ENCODE data around the gene PCSK4. TPM values are rescaled to one million over a fixed set of nuclear protein-coding genes. Genes with fewer than 3 reads are reported as not detected.
"Not testable (repeated sequence)": the region's sequence is repeated elsewhere in the genome, so short reads cannot be mapped to it uniquely, and the experiment has no call there.

The PCSK4 gene
- polyA plus RNA-seq, 1 donor (not counting 4 experiments of a cell fraction or from before 2014, with no cell fraction given), result 0.25 TPM

DNA sequence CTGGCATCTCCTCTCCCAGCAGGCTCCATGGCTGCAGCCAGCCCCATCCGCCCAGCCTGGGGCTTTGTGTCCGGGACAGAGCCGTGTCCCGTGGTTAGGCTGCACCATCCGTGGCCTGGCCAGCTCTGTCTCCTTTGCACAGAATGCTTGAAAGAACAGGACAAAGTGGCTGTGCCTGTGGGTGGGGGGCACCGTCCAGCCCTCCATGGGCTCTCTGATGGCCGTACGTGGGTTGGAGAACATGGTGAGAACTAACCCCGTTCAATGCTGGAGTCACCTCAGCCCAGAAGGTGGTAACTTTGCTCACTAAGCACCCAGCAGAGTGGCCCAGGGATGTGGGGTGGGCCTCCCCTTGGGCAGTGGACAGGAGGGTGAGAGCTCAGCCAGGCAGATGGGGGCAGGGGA is 49.1 kb downstream of the PCSK4 start:
- peaks cover 26 to 31% of the 10 kb centered on the region in 2 experiments for H3K36me3 ChIP-seq (ENCODE audit: control insufficient read depth in 2 of 2, extremely low read depth in 1 of 2, insufficient read depth in 2 of 2, low read length in 2 of 2)
- H3K4me3 ChIP-seq (ENCODE audit: control insufficient read depth in 2 of 3, extremely low read depth in 1 of 3, insufficient read depth in 2 of 3, low read depth in 1 of 3, low read length in 3 of 3), result no peak overlapping the region
- DNase-seq (ENCODE audit: low read depth, low spot score), result no peak
- no peak overlapping the region for H2AFZ ChIP-seq (ENCODE audit: control insufficient read depth, low read length)
- no peak overlapping the region for H3K27ac ChIP-seq (ENCODE audit: control insufficient read depth, insufficient read depth, low read length)
- H3K79me2 ChIP-seq (ENCODE audit: control insufficient read depth, insufficient read depth, low read length), result peaks cover 38% of the 10 kb centered on the region
- H3K4me1 ChIP-seq (ENCODE audit: control insufficient read depth, extremely low read depth, insufficient read depth, low read length), result peaks cover 18% of the 10 kb centered on the region
- H3K9me1 ChIP-seq (ENCODE audit: control insufficient read depth, extremely low read depth, insufficient read depth, low read length), result peaks cover 3% of the 10 kb centered on the region
- H3K9me3 ChIP-seq (ENCODE audit: control insufficient read depth, low read depth, low read length), result no peaks in the 10 kb centered on the region
- H3K27me3 ChIP-seq (ENCODE audit: control insufficient read depth, extremely low read depth, insufficient read depth, low read length), result peaks cover 5% of the 10 kb centered on the region
- H3K9ac ChIP-seq (ENCODE audit: control insufficient read depth, extremely low read depth, insufficient read depth, low read length), result no peak overlapping the region
- peaks cover 25% of the 10 kb centered on the region for H4K20me1 ChIP-seq (ENCODE audit: control insufficient read depth, extremely low read depth, insufficient read depth, low read length)
- peak overlapping the region; percentile 10 for H3K4me2 ChIP-seq (ENCODE audit: control insufficient read depth, extremely low read depth, insufficient read depth, low read depth, low read length)
- TF ChIP-seq, protein P1, sequence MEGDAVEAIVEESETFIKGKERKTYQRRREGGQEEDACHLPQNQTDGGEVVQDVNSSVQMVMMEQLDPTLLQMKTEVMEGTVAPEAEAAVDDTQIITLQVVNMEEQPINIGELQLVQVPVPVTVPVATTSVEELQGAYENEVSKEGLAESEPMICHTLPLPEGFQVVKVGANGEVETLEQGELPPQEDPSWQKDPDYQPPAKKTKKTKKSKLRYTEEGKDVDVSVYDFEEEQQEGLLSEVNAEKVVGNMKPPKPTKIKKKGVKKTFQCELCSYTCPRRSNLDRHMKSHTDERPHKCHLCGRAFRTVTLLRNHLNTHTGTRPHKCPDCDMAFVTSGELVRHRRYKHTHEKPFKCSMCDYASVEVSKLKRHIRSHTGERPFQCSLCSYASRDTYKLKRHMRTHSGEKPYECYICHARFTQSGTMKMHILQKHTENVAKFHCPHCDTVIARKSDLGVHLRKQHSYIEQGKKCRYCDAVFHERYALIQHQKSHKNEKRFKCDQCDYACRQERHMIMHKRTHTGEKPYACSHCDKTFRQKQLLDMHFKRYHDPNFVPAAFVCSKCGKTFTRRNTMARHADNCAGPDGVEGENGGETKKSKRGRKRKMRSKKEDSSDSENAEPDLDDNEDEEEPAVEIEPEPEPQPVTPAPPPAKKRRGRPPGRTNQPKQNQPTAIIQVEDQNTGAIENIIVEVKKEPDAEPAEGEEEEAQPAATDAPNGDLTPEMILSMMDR (optimal IDR thresholded peaks at IDR 0.05 in 1 of 3, IDR thresholded peaks at IDR 0.05 in 1 of 3, conservative IDR thresholded peaks at IDR 0.05 in 1 of 3; ENCODE audit: extremely low read depth in 1 of 3, insufficient read depth in 2 of 3, low read length in 3 of 3), result no peak
- no peak for TF ChIP-seq EZH2 (IDR thresholded peaks at IDR 0.05; ENCODE audit: low read length)
- FAIRE-seq, result no peak
- dilution Hi-C loops (cut with MboI; ENCODE audit: extremely low pct_ligation_motif_present, low sequenced_read_pairs), result no loop called here

DNA sequence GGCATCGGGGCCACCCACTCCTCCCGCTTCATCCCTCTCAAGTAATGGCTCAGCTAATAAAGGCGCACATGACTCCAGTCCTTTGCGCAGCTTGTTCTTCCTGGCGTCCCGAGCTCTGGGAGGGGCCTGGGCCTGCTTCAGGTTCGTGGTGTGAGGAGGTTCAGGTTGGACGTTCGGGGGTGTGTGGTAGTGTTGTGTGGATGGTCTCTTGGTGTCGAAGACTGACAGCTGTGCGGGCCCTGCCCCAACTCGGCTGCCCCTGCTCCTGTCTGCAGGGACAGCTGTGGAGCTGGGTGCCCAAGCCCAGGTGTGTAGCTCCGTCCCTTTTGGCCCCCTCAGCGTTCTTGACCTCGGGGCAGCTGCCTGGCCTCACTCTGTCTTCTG is 49.7 kb downstream of the PCSK4 start:
- dilution Hi-C loops (cut with MboI; ENCODE audit: extremely low pct_ligation_motif_present, low sequenced_read_pairs), result no loop called here
- Histone ChIP-seq H4K20me1 (ENCODE audit: control insufficient read depth, extremely low read depth, insufficient read depth, low read length) (peaks cover 25% of the 10 kb centered on the region), H3K9me3 (ENCODE audit: control insufficient read depth, low read depth, low read length) (no peaks in the 10 kb centered on the region), H3K4me1 (ENCODE audit: control insufficient read depth, extremely low read depth, insufficient read depth, low read length) (peaks cover 18% of the 10 kb centered on the region), H3K4me2 (ENCODE audit: control insufficient read depth, extremely low read depth, insufficient read depth, low read depth, low read length) (no peak overlapping the region), H3K36me3 (ENCODE audit: control insufficient read depth in 2 of 2, extremely low read depth in 1 of 2, insufficient read depth in 2 of 2, low read length in 2 of 2) (peaks cover 29 to 34% of the 10 kb centered on the region in 2 experiments), H3K9ac (ENCODE audit: control insufficient read depth, extremely low read depth, insufficient read depth, low read length) (no peak overlapping the region), H3K9me1 (ENCODE audit: control insufficient read depth, extremely low read depth, insufficient read depth, low read length) (peaks cover 3% of the 10 kb centered on the region), H2AFZ (ENCODE audit: control insufficient read depth, low read length) (no peak overlapping the region), H3K27me3 (ENCODE audit: control insufficient read depth, extremely low read depth, insufficient read depth, low read length) (peaks cover 2% of the 10 kb centered on the region), H3K27ac (ENCODE audit: control insufficient read depth, insufficient read depth, low read length) (no peak overlapping the region), H3K4me3 (ENCODE audit: control insufficient read depth in 2 of 3, extremely low read depth in 1 of 3, insufficient read depth in 2 of 3, low read depth in 1 of 3, low read length in 3 of 3) (no peak overlapping the region), H3K79me2 (ENCODE audit: control insufficient read depth, insufficient read depth, low read length) (peaks cover 38% of the 10 kb centered on the region)
- no peak for FAIRE-seq
- no peak for DNase-seq (ENCODE audit: low read depth, low spot score)
- TF ChIP-seq, protein P1 (optimal IDR thresholded peaks at IDR 0.05 in 1 of 3, IDR thresholded peaks at IDR 0.05 in 1 of 3, conservative IDR thresholded peaks at IDR 0.05 in 1 of 3; ENCODE audit: extremely low read depth in 1 of 3, insufficient read depth in 2 of 3, low read length in 3 of 3), result no peak
- TF ChIP-seq EZH2 (IDR thresholded peaks at IDR 0.05; ENCODE audit: low read length), result no peak

DNA sequence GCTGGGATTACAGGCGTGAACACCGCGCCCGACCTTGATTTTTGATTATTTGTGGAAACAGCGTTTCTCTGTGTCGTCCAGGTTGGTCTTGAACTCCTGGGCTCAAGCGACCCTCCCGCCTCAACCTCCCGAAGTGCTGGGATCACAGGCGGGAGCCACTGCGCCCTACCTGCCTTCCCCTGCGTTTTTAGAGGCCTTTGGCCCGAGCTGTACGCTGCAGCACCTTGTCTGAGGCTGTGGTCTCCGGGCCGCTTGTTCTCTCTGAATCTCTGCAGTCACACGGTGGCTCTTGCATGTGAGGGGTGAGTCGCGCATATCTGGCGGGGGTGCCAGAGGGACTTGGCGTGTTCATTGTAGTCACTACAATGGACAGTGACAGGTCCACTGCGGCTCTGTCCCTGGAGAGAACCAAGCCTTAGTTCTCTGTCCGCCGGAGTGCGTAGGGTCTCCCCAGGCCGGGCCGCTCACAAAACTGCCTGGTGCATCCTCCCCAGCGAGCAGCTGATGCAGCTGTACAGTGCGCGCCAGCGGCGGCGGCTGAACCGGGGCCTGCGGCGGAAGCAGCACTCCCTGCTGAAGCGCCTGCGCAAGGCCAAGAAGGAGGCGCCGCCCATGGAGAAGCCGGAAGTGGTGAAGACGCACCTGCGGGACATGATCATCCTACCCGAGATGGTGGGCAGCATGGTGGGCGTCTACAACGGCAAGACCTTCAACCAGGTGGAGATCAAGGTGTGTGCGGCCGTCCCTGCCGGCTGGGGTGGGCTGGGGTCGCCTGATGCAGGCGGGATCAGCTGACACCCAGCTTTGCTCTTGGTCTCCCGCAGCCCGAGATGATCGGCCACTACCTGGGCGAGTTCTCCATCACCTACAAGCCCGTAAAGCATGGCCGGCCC is 50.4 kb downstream of the PCSK4 start:
- Histone ChIP-seq H3K4me1 (ENCODE audit: control insufficient read depth, extremely low read depth, insufficient read depth, low read length) (peaks cover 18% of the 10 kb centered on the region), H4K20me1 (ENCODE audit: control insufficient read depth, extremely low read depth, insufficient read depth, low read length) (peaks cover 25% of the 10 kb centered on the region), H3K36me3 (ENCODE audit: control insufficient read depth in 2 of 2, extremely low read depth in 1 of 2, insufficient read depth in 2 of 2, low read length in 2 of 2) (peaks cover 32 to 34% of the 10 kb centered on the region in 2 experiments), H3K4me3 (ENCODE audit: control insufficient read depth in 2 of 3, extremely low read depth in 1 of 3, insufficient read depth in 2 of 3, low read depth in 1 of 3, low read length in 3 of 3) (peak overlapping the region; percentile 73 to 96 (median 88)), H3K27ac (ENCODE audit: control insufficient read depth, insufficient read depth, low read length) (peak overlapping the region; percentile 88), H3K79me2 (ENCODE audit: control insufficient read depth, insufficient read depth, low read length) (peaks cover 38% of the 10 kb centered on the region), H3K9ac (ENCODE audit: control insufficient read depth, extremely low read depth, insufficient read depth, low read length) (peak overlapping the region; percentile 94), H3K4me2 (ENCODE audit: control insufficient read depth, extremely low read depth, insufficient read depth, low read depth, low read length) (peak overlapping the region; percentile 87)
- H2AFZ ChIP-seq (ENCODE audit: control insufficient read depth, low read length); H3K9me3 ChIP-seq (ENCODE audit: control insufficient read depth, low read depth, low read length); H3K9me1 ChIP-seq (ENCODE audit: control insufficient read depth, extremely low read depth, insufficient read depth, low read length); DNase-seq (ENCODE audit: low read depth, low spot score); H3K27me3 ChIP-seq (ENCODE audit: control insufficient read depth, extremely low read depth, insufficient read depth, low read length); dilution Hi-C loops (cut with MboI; ENCODE audit: extremely low pct_ligation_motif_present, low sequenced_read_pairs); FAIRE-seq: not testable (repeated sequence)
